ACHN (cell line): ENCODE data around the gene TMPRSS11D.

Experiments
- DNase-seq: peaks from one replicate; pipeline ENCODE4 v3.0.0-alpha.2; 2015
- in situ Hi-C: cut with HindIII; loops from 2 replicates; pipeline ENCODE4 v1.10.0; 2017; ENCODE audit warnings: low sequenced_read_pairs, low pct_ligation_motif_present, low pct_unique_long_range_greater_than_20kb

TMPRSS11D gene

DNA sequence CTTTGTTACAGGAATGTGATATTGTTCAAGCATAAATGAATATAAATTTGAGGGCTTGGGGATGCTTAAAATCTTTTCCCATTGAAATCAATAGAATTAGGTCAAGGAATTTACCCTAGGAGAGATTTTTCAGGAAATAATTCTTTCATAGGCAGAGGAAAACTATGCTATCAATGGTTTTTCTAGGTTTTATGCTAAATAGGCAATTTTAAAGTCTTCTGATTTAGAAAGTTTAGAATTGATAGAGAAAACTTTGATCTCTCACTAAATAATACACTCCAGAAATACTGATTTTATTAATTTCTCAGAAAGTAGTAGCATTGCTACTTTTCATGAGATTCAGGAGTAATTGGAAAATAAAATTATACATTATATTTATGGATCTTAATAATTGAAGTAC, 93.1 kb downstream of the TMPRSS11D start:
- in situ Hi-C loops: no loop called here
- no peak for DNase-seq

DNA sequence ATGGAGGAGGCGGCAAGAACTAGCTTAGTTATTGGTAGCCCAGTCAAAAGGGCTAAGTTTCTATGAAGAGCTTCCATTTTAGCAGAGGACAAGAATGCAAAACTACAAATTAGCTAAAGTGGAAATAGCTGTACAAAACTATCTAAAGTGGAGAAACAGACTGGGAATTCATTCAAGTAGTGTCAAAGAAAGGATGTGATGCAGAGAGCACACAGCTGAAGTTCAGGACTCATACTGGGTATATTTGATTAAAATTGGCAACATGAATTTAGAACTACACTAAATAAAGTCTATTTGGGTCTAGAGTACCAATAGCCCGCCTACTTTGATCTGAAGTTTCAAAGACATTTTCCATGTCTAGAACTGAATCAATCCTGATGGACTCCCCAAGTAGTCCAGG, 96.5 kb downstream of the TMPRSS11D start:
- no peak for DNase-seq
- in situ Hi-C loops: no loop called here

DNA sequence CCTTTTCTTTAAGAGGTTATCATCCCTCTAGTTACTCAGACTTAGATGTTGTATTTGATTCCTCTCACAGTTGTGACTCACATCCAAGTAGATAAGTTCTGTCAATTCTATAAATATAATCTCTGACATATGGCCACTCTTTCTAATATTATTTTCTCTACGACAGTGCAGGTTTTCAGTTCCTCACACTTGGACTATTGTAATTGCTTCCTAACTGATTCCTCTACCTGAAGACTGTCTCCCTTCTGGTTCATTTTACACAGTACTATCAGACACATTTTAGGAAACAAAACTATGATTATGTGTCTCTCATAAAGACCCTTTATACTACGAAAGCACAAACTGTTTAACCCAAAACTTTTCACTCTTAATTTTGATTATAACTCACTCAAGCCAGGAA, 98.3 kb downstream of the TMPRSS11D start:
- DNase-seq: no peak
- in situ Hi-C loops: no loop called here

DNA sequence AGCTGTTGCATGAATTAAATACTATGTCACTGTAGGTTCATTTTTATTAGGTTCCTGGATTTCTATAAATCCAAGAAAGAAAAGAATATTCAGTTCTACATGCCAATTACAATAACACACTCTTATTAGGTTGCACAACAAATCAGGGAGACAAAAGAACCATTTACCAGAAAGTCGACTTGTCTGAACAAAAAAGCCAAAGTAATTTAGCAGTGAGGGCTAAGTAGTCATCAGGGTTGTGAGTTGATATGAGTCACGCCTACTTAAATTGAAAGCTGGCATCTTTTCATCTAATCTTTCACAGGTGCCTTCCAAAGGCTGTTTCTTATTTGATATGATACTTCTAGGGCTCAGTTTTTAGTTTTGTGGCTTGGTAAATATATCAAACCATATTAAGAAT, 104.2 kb downstream of the TMPRSS11D start:
- DNase-seq: no peak
- in situ Hi-C loops: no loop called here

DNA sequence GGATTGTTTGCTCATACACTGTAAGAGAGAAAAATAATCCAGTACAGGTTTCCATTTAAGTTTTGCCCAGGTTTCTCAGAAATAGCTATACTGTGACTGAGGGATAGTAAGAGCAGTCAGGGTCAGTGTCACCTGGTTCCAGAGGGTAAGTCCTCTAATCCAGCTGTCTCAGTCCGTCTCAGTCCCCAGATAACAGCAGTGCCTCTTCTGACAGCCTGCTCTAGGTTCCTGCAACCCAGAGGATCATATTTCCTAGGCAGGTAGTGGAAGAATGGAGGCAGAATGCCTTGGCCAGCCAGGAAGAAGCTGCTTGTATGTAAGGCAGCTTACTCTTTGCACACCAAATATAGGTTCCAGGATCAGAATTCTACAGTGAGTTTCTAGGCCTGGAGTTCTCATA, 107.1 kb downstream of the TMPRSS11D start:
- no peak for DNase-seq
- in situ Hi-C loops: no loop called here
